Hepatocyte (in vitro differentiated cells): ENCODE measurements around the gene IGF2. TPM values are rescaled to one million over a fixed set of nuclear protein-coding genes. Genes with fewer than 3 reads are reported as not detected.

Source experiments
- DNase-seq: peaks from one replicate; pipeline ENCODE4 v3.0.0-alpha.2; 2016; ENCODE audit warnings: low spot score
- H2AFZ ChIP-seq: fragments of 200-600 bp; sonication (generic); 2 replicates; pipeline ENCODE4 v1.6.0; 2016; ENCODE audit warnings: antibody characterized with exemption, mild to moderate bottlenecking
- H3K27ac ChIP-seq: fragments of 200-600 bp; sonication (generic); 2 replicates; pipeline ENCODE4 v1.5.1; 2016; ENCODE audit warnings: mild to moderate bottlenecking
- H3K27me3 ChIP-seq: fragments of 200-600 bp; sonication (generic); 2 replicates; pipeline ENCODE4 v1.6.1; 2016
- H3K36me3 ChIP-seq: fragments of 200-600 bp; sonication (generic); replicated peaks from 2 replicates; pipeline ENCODE4 v1.5.1; 2016; ENCODE audit warnings: low read depth; ENCODE audit not compliant: insufficient read depth
- H3K4me1 ChIP-seq: fragments of 200-600 bp; sonication (generic); 2 replicates; pipeline ENCODE4 v1.5.1; 2016; ENCODE audit warnings: mild to moderate bottlenecking, moderate library complexity; ENCODE audit not compliant: insufficient read depth
- H3K4me2 ChIP-seq: fragments of 200-600 bp; sonication (generic); 2 replicates; pipeline ENCODE4 v1.6.0; 2016
- H3K4me3 ChIP-seq: fragments of 200-600 bp; sonication (generic); 2 replicates; pipeline ENCODE4 v1.5.1; 2016; ENCODE audit warnings: mild to moderate bottlenecking
- H3K79me2 ChIP-seq: fragments of 200-600 bp; sonication (generic); 2 replicates; pipeline ENCODE4 v1.6.0; 2017; ENCODE audit warnings: mild to moderate bottlenecking
- H3K9me2 ChIP-seq: fragments of 200-600 bp; sonication (generic); replicated peaks from 2 replicates; pipeline ENCODE4 v1.6.0; 2017; ENCODE audit warnings: mild to moderate bottlenecking; ENCODE audit not compliant: insufficient read depth
- H3K9me3 ChIP-seq: fragments of 200-600 bp; sonication (generic); 2 replicates; pipeline ENCODE4 v1.5.1; 2016; ENCODE audit warnings: low read depth, mild to moderate bottlenecking
- H4K20me1 ChIP-seq: fragments of 200-600 bp; sonication (generic); 2 replicates; pipeline ENCODE4 v1.6.0; 2016; ENCODE audit warnings: mild to moderate bottlenecking; ENCODE audit not compliant: insufficient read depth, poor library complexity, severe bottlenecking
- EZH2 ChIP-seq: fragments of 200-600 bp; sonication (generic); IDR thresholded peaks from 2 replicates; pipeline ENCODE4 v1.6.1; 2016; ENCODE audit warnings: antibody characterized with exemption, mild to moderate bottlenecking, borderline replicate concordance
- EZH2phosphoT487 ChIP-seq: fragments of 200-600 bp; sonication (generic); IDR thresholded peaks from one replicate; pipeline ENCODE4 v1.6.1; 2018; ENCODE audit warnings: antibody characterized with exemption, mild to moderate bottlenecking, low read depth, moderate library complexity; ENCODE audit not compliant: unreplicated experiment, severe bottlenecking
- WGBS: methylation state at CpG from one replicate; pipeline ENCODE4 v1.1.6; 2016; ENCODE audit warnings: low lambda C conversion rate; ENCODE audit errors: missing lambda C conversion rate; 5-methylcytosine and 5-hydroxymethylcytosine counted together
- polyA plus RNA-seq: library from polyadenylated mRNA; unstranded; fragments of >200 nt; fragmentation: Nextera tagmentation; extraction: Ambion mirVana; gene quantifications from 2 replicates; pipeline ENCODE4 v1.2.1, GENCODE V29; 2016
- total RNA-seq: library from RNA; depleted of rRNA; stranded (reverse); fragments of >200 nt; gene quantifications from 2 replicates; pipeline ENCODE4 v1.2.3, GENCODE V29; 2014
- TF ChIP-seq, protein P1 (sequence below): fragments of 200-600 bp; sonication (generic); IDR thresholded peaks from 2 replicates; pipeline ENCODE4 v1.5.1; 2016; ENCODE audit warnings: antibody characterized with exemption, mild to moderate bottlenecking; ENCODE audit not compliant: poor library complexity

Gene IGF2
- total and polyA plus RNA-seq, 2 experiments from 2014 or later: 1,507 to 2,911 TPM

DNA sequence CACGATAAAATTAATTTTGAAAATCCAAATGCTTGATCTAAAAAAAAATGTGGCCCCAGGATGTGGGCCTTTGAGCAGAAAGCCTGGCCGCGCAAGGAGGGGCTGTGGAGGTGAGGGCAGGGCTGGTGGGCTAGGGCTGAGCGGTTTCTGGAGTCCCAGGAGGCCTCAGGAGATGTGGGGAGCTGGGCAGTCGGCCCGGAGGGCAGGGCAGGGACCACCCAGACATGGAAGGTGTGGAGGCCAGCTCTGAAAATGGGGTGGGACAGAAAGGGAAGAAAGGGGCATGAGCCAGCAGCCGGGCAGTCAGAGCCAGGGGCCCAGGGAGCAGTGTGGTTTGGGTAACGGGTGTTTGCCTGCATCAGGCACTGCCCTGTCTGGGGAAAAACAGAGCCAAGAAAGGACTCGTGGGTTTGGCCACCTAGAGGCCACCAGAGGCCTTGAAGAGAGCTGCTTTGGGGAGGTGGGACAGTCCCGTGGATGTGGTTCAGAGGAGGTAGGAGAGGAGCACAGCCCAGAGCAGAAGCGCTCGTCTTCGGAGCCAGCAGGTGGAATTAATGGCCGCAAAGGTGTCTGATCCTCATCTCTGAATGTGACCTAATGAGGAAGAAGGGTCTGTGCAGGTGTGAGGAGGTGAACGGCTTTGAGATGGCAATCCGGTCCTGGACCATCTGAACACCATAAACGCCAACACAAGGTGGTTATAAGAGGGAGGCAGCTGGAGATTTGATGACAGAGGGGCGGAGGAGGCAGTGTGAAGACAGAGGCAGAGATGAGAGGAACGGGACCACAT, 50.2 kb downstream of the IGF2 start:
- Histone ChIP-seq H3K4me1 (no peaks in the 10 kb centered on the region), H3K79me2 (no peaks in the 10 kb centered on the region), H3K9me3 (no peaks in the 10 kb centered on the region), H4K20me1 (no peaks in the 10 kb centered on the region), H3K9me2 (no peaks in the 10 kb centered on the region), H2AFZ (no peak overlapping the region), H3K4me3 (no peak overlapping the region), H3K36me3 (no peaks in the 10 kb centered on the region), H3K27ac (no peak overlapping the region), H3K27me3 (no peaks in the 10 kb centered on the region), H3K4me2 (no peak overlapping the region)
- 90% methylated on average over 19 of the region's 19 CpGs for WGBS
- TF ChIP-seq EZH2phosphoT487: no peak
- TF ChIP-seq, protein P1, sequence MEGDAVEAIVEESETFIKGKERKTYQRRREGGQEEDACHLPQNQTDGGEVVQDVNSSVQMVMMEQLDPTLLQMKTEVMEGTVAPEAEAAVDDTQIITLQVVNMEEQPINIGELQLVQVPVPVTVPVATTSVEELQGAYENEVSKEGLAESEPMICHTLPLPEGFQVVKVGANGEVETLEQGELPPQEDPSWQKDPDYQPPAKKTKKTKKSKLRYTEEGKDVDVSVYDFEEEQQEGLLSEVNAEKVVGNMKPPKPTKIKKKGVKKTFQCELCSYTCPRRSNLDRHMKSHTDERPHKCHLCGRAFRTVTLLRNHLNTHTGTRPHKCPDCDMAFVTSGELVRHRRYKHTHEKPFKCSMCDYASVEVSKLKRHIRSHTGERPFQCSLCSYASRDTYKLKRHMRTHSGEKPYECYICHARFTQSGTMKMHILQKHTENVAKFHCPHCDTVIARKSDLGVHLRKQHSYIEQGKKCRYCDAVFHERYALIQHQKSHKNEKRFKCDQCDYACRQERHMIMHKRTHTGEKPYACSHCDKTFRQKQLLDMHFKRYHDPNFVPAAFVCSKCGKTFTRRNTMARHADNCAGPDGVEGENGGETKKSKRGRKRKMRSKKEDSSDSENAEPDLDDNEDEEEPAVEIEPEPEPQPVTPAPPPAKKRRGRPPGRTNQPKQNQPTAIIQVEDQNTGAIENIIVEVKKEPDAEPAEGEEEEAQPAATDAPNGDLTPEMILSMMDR: no peak
- TF ChIP-seq EZH2: no peak
- DNase-seq: no peak

DNA sequence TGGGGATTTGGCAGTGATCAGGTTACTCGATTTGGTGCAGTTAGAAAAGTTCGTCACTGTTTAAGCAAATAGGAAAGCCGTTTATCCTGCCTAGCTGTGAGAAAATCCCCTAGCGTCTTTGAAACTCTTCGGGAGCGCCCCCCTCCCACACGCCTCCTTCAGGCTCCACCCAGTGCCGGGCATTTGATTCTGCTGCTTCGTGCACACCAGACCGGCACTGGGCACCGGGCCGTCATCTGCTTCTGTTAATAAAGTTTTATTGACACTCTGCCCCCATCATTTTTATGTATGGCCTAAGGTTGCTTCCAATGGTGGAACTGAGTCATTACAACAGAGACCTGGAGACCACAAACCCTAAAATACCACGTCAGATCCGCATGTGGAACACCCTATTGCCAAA, 50.9 kb downstream of the IGF2 start:
- Histone ChIP-seq H3K27me3 (no peaks in the 10 kb centered on the region), H4K20me1 (no peaks in the 10 kb centered on the region), H3K4me1 (no peaks in the 10 kb centered on the region), H3K4me2 (no peak overlapping the region), H3K4me3 (no peak overlapping the region), H3K9me2 (no peaks in the 10 kb centered on the region), H3K9me3 (no peaks in the 10 kb centered on the region), H3K36me3 (no peaks in the 10 kb centered on the region), H2AFZ (no peak overlapping the region), H3K27ac (no peak overlapping the region), H3K79me2 (no peaks in the 10 kb centered on the region)
- TF ChIP-seq EZH2 (no peak), EZH2phosphoT487 (no peak)
- TF ChIP-seq, protein P1: no peak
- WGBS: 90% methylated on average over 14 of the region's 14 CpGs
- DNase-seq: no peak

DNA sequence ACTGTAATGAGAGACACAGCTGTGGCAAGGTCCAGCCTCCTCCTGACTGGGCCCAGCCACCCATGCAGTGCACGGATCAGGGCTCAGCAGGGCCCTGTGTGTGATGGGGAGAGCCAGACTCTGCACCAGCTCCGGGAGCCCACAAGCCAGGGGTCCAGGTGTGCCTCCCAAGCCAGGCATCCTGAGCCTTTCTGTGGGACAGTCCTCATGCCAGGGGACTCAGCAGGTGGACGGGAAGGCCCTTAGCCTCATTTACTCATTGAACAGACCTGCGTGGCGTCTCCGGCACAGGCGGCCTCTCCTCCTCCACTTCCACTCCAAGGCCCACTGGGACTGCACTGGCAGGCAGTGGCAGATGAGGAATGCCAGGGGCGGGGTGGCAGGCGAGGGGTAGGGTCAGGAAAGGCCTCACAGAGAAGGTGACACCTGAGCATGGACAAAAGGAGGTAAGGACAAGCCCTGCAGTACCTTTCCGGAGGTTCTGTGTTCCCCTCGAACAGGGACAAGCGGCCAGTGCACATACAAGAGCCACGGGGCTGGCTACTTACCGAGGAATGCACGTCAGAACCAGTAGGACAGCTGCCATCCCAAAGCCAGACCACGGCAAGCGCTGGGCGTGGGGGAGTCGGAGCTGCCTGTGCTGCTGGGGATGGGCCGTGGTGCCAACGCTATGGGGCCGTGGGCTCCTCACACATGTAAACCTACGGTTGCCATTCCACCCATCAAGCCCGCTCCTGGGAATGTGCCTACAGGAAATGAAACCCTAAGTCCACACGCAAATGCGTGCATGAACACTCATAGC, 52.7 kb downstream of the IGF2 start:
- H3K4me1 ChIP-seq: no peaks in the 10 kb centered on the region
- H4K20me1 ChIP-seq: no peaks in the 10 kb centered on the region
- no peaks in the 10 kb centered on the region for H3K27me3 ChIP-seq
- H3K4me2 ChIP-seq: no peak overlapping the region
- no peaks in the 10 kb centered on the region for H3K36me3 ChIP-seq
- H3K9me2 ChIP-seq: no peaks in the 10 kb centered on the region
- H3K79me2 ChIP-seq: no peaks in the 10 kb centered on the region
- no peak for DNase-seq
- TF ChIP-seq EZH2: no peak
- TF ChIP-seq, protein P1: no peak
- no peak for TF ChIP-seq EZH2phosphoT487
- H3K4me3 ChIP-seq: no peak overlapping the region
- no peaks in the 10 kb centered on the region for H3K9me3 ChIP-seq
- no peak overlapping the region for H3K27ac ChIP-seq
- H2AFZ ChIP-seq: no peak overlapping the region
- whole genome bisulfite sequencing: 88% methylated on average over 26 of the region's 26 CpGs
